Liver (tissue), 9 donors: ENCODE measurements around the gene KANK4. TPM values are rescaled to one million over a fixed set of nuclear protein-coding genes. Genes with fewer than 3 reads are reported as not detected.

ENCODE experiments used
- DNase-seq: peaks from one replicate; pipeline ENCODE4 v3.0.0-alpha.2; 2017; ENCODE audit warnings: low spot score
- H3K27ac ChIP-seq, 2 donors: one replicate each; pipeline ENCODE4 v1.7.0; 2013; ENCODE audit warnings: inconsistent platforms in 2 of 2, low read length in 2 of 2, control low read depth in 1 of 2, low read depth in 1 of 2, mild to moderate bottlenecking in 1 of 2
- H3K27me3 ChIP-seq, 4 donors: one replicate each; pipeline versions ENCODE4 v1.6.1 to v1.7.0; 2013; ENCODE audit warnings: low read length in 3 of 4, inconsistent platforms in 1 of 4, mild to moderate bottlenecking in 1 of 4, moderate library complexity in 1 of 4; ENCODE audit not compliant: control insufficient read depth in 4 of 4, insufficient read depth in 4 of 4
- H3K36me3 ChIP-seq, 4 donors: one replicate each; pipeline versions ENCODE4 v1.6.1 to v1.7.0; 2013; ENCODE audit warnings: low read length in 3 of 4, mild to moderate bottlenecking in 3 of 4, low read depth in 1 of 4, moderate library complexity in 1 of 4; ENCODE audit not compliant: control insufficient read depth in 4 of 4, insufficient read depth in 3 of 4
- H3K4me1 ChIP-seq, 4 donors: one replicate each; pipeline versions ENCODE4 v1.6.1 to v1.7.0; 2013; ENCODE audit warnings: low read length in 3 of 4, mild to moderate bottlenecking in 3 of 4, moderate library complexity in 1 of 4; ENCODE audit not compliant: control insufficient read depth in 4 of 4, insufficient read depth in 4 of 4
- H3K4me3 ChIP-seq, 3 donors: one replicate each; pipeline versions ENCODE4 v1.6.1 to v1.7.0; 2013; ENCODE audit warnings: low read length in 3 of 3, control low read depth in 1 of 3, low read depth in 1 of 3, mild to moderate bottlenecking in 1 of 3
- H3K9ac ChIP-seq, 2 donors: one replicate each; pipeline ENCODE4 v1.7.0; 2013; ENCODE audit warnings: low read length in 2 of 2, mild to moderate bottlenecking in 2 of 2, moderate library complexity in 2 of 2, control low read depth in 1 of 2, low read depth in 1 of 2
- H3K9me3 ChIP-seq, 4 donors: one replicate each; pipeline versions ENCODE4 v1.6.1 to v1.7.0; 2013; ENCODE audit warnings: low read length in 3 of 4; ENCODE audit not compliant: control insufficient read depth in 4 of 4
- CTCF ChIP-seq: fragments of 150-350 bp; IDR thresholded peaks from 2 replicates; pipeline ENCODE4 v1.5.1; 2017; ENCODE audit warnings: improper control_type of control experiment, low read depth, low read length; ENCODE audit not compliant: missing input control
- EGR1 ChIP-seq, 2 donors: IDR thresholded peaks; 2 replicates each; pipeline ENCODE4 v1.6.1; 2016 to 2018; ENCODE audit warnings: antibody characterized with exemption in 2 of 2, low read depth in 2 of 2
- FOXA1 ChIP-seq: IDR thresholded peaks from 2 replicates; pipeline ENCODE4 v1.6.1; 2016; ENCODE audit warnings: antibody characterized with exemption
- FOXA2 ChIP-seq: IDR thresholded peaks from 2 replicates; pipeline ENCODE4 v1.6.1; 2016; ENCODE audit warnings: antibody characterized with exemption
- GABPA ChIP-seq, 2 donors: IDR thresholded peaks in 1 of 2; conservative IDR thresholded peaks in 1 of 2; 2 replicates each; pipeline ENCODE4 v1.6.1; 2016; ENCODE audit warnings: antibody characterized with exemption in 2 of 2, mild to moderate bottlenecking in 1 of 2, moderate library complexity in 1 of 2
- HNF4A ChIP-seq, 2 donors: conservative IDR thresholded peaks; 2 replicates each; pipeline ENCODE4 v1.6.1; 2016; ENCODE audit warnings: antibody characterized with exemption in 2 of 2, mild to moderate bottlenecking in 2 of 2
- HNF4G ChIP-seq: IDR thresholded peaks from 2 replicates; pipeline ENCODE4 v1.6.1; 2016; ENCODE audit warnings: antibody characterized with exemption
- JUND ChIP-seq, 2 donors: IDR thresholded peaks; 2 replicates each; pipeline ENCODE4 v1.6.1; 2016; ENCODE audit warnings: antibody characterized with exemption in 2 of 2
- MAX ChIP-seq: IDR thresholded peaks from 2 replicates; pipeline ENCODE4 v1.6.1; 2016; ENCODE audit warnings: antibody characterized with exemption
- NR2F2 ChIP-seq: IDR thresholded peaks from 2 replicates; pipeline ENCODE4 v1.6.1; 2016; ENCODE audit warnings: antibody characterized with exemption
- RAD21 ChIP-seq, 2 donors: IDR thresholded peaks; 2 replicates each; pipeline ENCODE4 v1.6.1; 2016; ENCODE audit warnings: antibody characterized with exemption in 2 of 2, mild to moderate bottlenecking in 2 of 2
- REST ChIP-seq: IDR thresholded peaks from 2 replicates; pipeline ENCODE4 v1.6.1; 2016; ENCODE audit warnings: antibody characterized with exemption, mild to moderate bottlenecking
- RXRA ChIP-seq, 2 donors: IDR thresholded peaks; 2 replicates each; pipeline ENCODE4 v1.6.1; 2017 to 2018; ENCODE audit warnings: antibody characterized with exemption in 2 of 2, mild to moderate bottlenecking in 1 of 2
- SP1 ChIP-seq: IDR thresholded peaks from 2 replicates; pipeline ENCODE4 v1.6.1; 2018; ENCODE audit warnings: antibody characterized with exemption, mild to moderate bottlenecking
- TAF1 ChIP-seq: conservative IDR thresholded peaks from 2 replicates; pipeline ENCODE4 v1.6.1; 2016; ENCODE audit warnings: antibody characterized with exemption, mild to moderate bottlenecking
- YY1 ChIP-seq: IDR thresholded peaks from 2 replicates; pipeline ENCODE4 v1.6.1; 2016; ENCODE audit warnings: antibody characterized with exemption, mild to moderate bottlenecking
- polyA plus RNA-seq, 2 donors: library from polyadenylated mRNA; stranded (reverse) in 1 of 2; unstranded in 1 of 2; fragments of 200-250 nt in 1 of 2; fragments of >200 nt in 1 of 2; fragmentation: Nextera tagmentation in 1 of 2; extraction: Ambion mirVana in 1 of 2; gene quantifications; one replicate each; pipeline versions ENCODE4 v1.2.1 to v1.2.3, GENCODE V29; 2013 to 2015
- total RNA-seq, 2 donors: library from RNA; depleted of rRNA; stranded (reverse); fragments of >200 nt; gene quantifications; one replicate each; pipeline ENCODE4 v1.2.3, GENCODE V29; 2014
- TF ChIP-seq, protein P1 (sequence below): IDR thresholded peaks from 2 replicates; pipeline ENCODE4 v1.6.1; 2016; ENCODE audit warnings: antibody characterized with exemption
- TF ChIP-seq, protein P2 (sequence below): IDR thresholded peaks from 2 replicates; pipeline ENCODE4 v1.6.1; 2016; ENCODE audit warnings: antibody characterized with exemption
- donor health status: healthy.
- donor health status: healthy.
- donor health status: healthy.
- donor health status: healthy.
- donor health status: healthy.

Gene KANK4
- total and polyA plus RNA-seq, 4 donors = 0.58 to 4.6 (median 1.1) TPM

GRCh38 chr1:62276791-62277190 is 42.4 kb downstream of the KANK4 start:
- Histone ChIP-seq H3K4me3 (no peak overlapping the region), H3K4me1 (no peaks in the 10 kb centered on the region), H3K36me3 (peaks cover 0 to 9% (median 2%) of the 10 kb centered on the region in 4 donors), H3K27ac (no peak overlapping the region), H3K27me3 (no peaks in the 10 kb centered on the region), H3K9ac (no peak overlapping the region), H3K9me3 (peaks cover 0 to 5% (median 4%) of the 10 kb centered on the region in 4 donors)
- TF ChIP-seq, protein P1, sequence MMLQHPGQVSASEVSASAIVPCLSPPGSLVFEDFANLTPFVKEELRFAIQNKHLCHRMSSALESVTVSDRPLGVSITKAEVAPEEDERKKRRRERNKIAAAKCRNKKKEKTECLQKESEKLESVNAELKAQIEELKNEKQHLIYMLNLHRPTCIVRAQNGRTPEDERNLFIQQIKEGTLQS = no peak
- TF ChIP-seq MAX (no peak), NR2F2 (no peak), GABPA (IDR thresholded peaks at IDR 0.05 in 1 of 2, conservative IDR thresholded peaks at IDR 0.05 in 1 of 2) (no peak), CTCF (no peak), TAF1 (no peak), YY1 (no peak), JUND (IDR thresholded peaks at IDR 0.05) (no peak), SP1 (no peak), EGR1 (IDR thresholded peaks at IDR 0.05; ENCODE audit: low read depth in 2 of 2) (no peak), REST (no peak), HNF4A (conservative IDR thresholded peaks at IDR 0.05) (no peak), RAD21 (IDR thresholded peaks at IDR 0.05) (no peak), RXRA (IDR thresholded peaks at IDR 0.05) (no peak), FOXA1 (no peak), HNF4G (no peak), FOXA2 (no peak)
- TF ChIP-seq, protein P2, sequence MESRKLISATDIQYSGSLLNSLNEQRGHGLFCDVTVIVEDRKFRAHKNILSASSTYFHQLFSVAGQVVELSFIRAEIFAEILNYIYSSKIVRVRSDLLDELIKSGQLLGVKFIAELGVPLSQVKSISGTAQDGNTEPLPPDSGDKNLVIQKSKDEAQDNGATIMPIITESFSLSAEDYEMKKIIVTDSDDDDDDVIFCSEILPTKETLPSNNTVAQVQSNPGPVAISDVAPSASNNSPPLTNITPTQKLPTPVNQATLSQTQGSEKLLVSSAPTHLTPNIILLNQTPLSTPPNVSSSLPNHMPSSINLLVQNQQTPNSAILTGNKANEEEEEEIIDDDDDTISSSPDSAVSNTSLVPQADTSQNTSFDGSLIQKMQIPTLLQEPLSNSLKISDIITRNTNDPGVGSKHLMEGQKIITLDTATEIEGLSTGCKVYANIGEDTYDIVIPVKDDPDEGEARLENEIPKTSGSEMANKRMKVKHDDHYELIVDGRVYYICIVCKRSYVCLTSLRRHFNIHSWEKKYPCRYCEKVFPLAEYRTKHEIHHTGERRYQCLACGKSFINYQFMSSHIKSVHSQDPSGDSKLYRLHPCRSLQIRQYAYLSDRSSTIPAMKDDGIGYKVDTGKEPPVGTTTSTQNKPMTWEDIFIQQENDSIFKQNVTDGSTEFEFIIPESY = no peak
- DNase-seq = no peak
